ENCODE results near the gene CLMP. TPM values are rescaled to one million over a fixed set of nuclear protein-coding genes. Genes with fewer than 3 reads are reported as not detected.

CLMP gene
- total and polyA plus RNA-seq, 4 donors, result 5.2 to 22.9 (median 12.3) TPM

GRCh38 chr11:123239191-123240150 lies 44.4 kb upstream of the CLMP start:
- Histone ChIP-seq H3K9me3 (ENCODE audit: control insufficient read depth in 4 of 4, insufficient read depth in 3 of 4, low read length in 3 of 4) (no peaks in the 10 kb centered on the region), H3K4me1 (ENCODE audit: control insufficient read depth in 5 of 5, insufficient read depth in 5 of 5, low read length in 5 of 5) (peaks cover 0 to 10% (median 0%) of the 10 kb centered on the region in 5 donors), H3K27ac (ENCODE audit: low read depth in 1 of 2, low read length in 1 of 2) (no peak overlapping the region), H3K4me3 (no peak overlapping the region), H3K36me3 (ENCODE audit: control insufficient read depth in 4 of 4, insufficient read depth in 4 of 4, low read length in 4 of 4) (no peaks in the 10 kb centered on the region), H3K9ac (ENCODE audit: insufficient read depth in 1 of 2, low read length in 2 of 2) (no peak overlapping the region), H3K27me3 (ENCODE audit: control insufficient read depth in 3 of 3, insufficient read depth in 3 of 3, low read length in 2 of 3) (no peaks in the 10 kb centered on the region)
- ATAC-seq (ENCODE audit: insufficient read depth, low FRiP score) (no peak), DNase-seq (no peak)
- TF ChIP-seq CTCF (IDR thresholded peaks at IDR 0.05; ENCODE audit: control extremely low read depth, extremely low read depth), result no peak
- 95% methylated on average over 15 of the region's 15 CpGs for WGBS, 2 donors

- 88 to 93% methylated on average over 1 of the region's 1 CpG for WGBS, 2 donors
- no peak overlapping the region for H3K9ac ChIP-seq (ENCODE audit: insufficient read depth in 1 of 2, low read length in 2 of 2)
- peaks cover 0 to 15% (median 2%) of the 10 kb centered on the region in 5 donors for H3K4me1 ChIP-seq (ENCODE audit: control insufficient read depth in 5 of 5, insufficient read depth in 5 of 5, low read length in 5 of 5)
- no peak for ATAC-seq (ENCODE audit: insufficient read depth, low FRiP score)
- H3K4me3 ChIP-seq, result no peak overlapping the region
- no peak for TF ChIP-seq CTCF (IDR thresholded peaks at IDR 0.05; ENCODE audit: control extremely low read depth, extremely low read depth)
- no peaks in the 10 kb centered on the region for H3K27me3 ChIP-seq (ENCODE audit: control insufficient read depth in 3 of 3, insufficient read depth in 3 of 3, low read length in 2 of 3)
- peak in 1 of 3 donors; percentile 26 for DNase-seq
- no peaks in the 10 kb centered on the region for H3K36me3 ChIP-seq (ENCODE audit: control insufficient read depth in 4 of 4, insufficient read depth in 4 of 4, low read length in 4 of 4)
- H3K9me3 ChIP-seq (ENCODE audit: control insufficient read depth in 4 of 4, insufficient read depth in 3 of 4, low read length in 3 of 4), result no peaks in the 10 kb centered on the region
- no peak overlapping the region for H3K27ac ChIP-seq (ENCODE audit: low read depth in 1 of 2, low read length in 1 of 2)
These were observed 43.2 kb upstream of the CLMP start for GRCh38 chr11:123238297-123238696.

GRCh38 chr11:123236879-123237278 lies 41.8 kb upstream of the CLMP start:
- DNase-seq, result peak in 1 of 3 donors; percentile 55
- ATAC-seq (ENCODE audit: insufficient read depth, low FRiP score), result no peak
- no peak overlapping the region for H3K27ac ChIP-seq (ENCODE audit: low read depth in 1 of 2, low read length in 1 of 2)
- no peaks in the 10 kb centered on the region for H3K27me3 ChIP-seq (ENCODE audit: control insufficient read depth in 3 of 3, insufficient read depth in 3 of 3, low read length in 2 of 3)
- TF ChIP-seq CTCF (IDR thresholded peaks at IDR 0.05; ENCODE audit: control extremely low read depth, extremely low read depth), result no peak
- H3K9ac ChIP-seq (ENCODE audit: insufficient read depth in 1 of 2, low read length in 2 of 2), result no peak overlapping the region
- peaks cover 0 to 20% (median 4%) of the 10 kb centered on the region in 5 donors for H3K4me1 ChIP-seq (ENCODE audit: control insufficient read depth in 5 of 5, insufficient read depth in 5 of 5, low read length in 5 of 5)
- H3K4me3 ChIP-seq, result no peak overlapping the region
- no peaks in the 10 kb centered on the region for H3K36me3 ChIP-seq (ENCODE audit: control insufficient read depth in 4 of 4, insufficient read depth in 4 of 4, low read length in 4 of 4)
- no peaks in the 10 kb centered on the region for H3K9me3 ChIP-seq (ENCODE audit: control insufficient read depth in 4 of 4, insufficient read depth in 3 of 4, low read length in 3 of 4)
- WGBS, 2 donors, result 79 to 92% methylated on average over 3 of the region's 3 CpGs
